ENCODE data around the gene CLPTM1L. TPM values are rescaled to one million over a fixed set of nuclear protein-coding genes. Genes with fewer than 3 reads are reported as not detected.

CLPTM1L gene
- total RNA-seq, 1 donor from 2014 or later, result 74.8 TPM

DNA sequence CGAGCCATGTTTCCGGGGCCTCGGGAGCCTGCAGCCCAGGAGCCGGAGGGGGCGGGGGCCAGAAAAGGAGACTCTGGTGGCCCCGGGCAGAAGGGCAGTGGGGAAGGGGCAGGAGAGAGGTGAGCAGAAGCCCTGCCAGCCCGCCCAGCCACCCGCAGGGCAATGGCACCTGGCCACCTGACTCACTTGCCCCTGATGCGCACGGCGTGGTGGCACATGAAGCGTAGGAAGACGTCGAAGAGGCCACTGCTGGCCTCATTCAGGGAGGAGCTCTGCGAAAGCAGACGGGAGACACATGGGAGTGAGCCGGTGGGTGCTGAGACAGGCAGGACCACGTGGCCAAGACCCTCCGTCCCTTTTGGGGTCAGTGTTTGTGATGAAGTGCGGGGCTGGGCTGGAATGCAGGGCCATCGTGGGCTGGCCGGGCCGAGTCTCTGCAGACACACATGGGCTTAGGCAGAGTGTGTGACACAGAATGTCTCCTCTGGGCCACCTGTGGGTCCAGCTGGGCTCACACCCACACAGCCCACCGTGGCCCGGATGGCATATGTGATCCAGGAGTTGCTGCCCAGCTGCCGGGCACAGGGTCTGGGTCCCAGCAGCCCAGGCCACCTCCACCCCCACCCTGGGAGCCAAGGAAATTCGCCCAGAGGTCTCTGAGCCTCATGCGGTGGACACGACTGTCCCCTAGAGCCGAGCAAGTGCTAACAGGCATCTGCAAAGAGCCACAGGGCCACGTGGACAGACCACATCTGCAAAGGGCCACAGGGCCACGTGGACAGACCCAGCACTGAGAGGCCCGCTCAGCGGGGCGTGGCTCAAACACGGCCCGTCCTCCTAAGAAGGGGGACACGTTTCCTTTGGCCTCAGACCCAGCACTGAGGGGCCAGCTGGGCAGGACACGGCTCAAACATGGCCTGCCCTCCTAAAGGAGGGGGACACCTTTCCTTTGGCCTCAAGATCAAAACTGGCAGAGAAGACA lies 73.7 kb downstream of the CLPTM1L start:
- no peaks in the 10 kb centered on the region for H3K36me3 Mint-ChIP-seq

DNA sequence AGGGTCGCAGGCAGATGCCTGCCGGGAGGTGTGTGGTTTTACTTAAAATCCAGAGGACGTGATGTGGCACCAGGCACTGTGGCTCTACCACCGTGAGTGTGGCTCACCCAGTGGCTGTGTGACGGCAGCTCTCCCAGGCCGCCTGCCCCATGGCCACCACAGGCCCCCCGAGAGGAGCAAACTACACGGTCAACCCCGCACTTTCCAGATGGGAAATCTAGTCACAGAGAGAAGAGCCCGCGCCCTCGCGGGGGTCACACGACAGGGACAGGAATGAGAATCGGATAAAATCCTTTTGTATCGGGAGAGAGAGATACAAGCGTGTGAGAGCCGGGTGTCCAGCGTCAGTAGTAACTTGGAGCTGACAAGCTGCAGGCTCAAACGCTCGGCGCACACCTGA lies 74.5 kb downstream of the CLPTM1L start:
- no peak overlapping the region for H3K27ac ChIP-seq
- H3K4me2 ChIP-seq, result no peak overlapping the region
- H4K20me1 ChIP-seq (ENCODE audit: low read depth), result no peaks in the 10 kb centered on the region
- no peaks in the 10 kb centered on the region for H3K9me3 ChIP-seq (ENCODE audit: low read depth)
- no peaks in the 10 kb centered on the region for H3K4me1 ChIP-seq
- Mint-ChIP-seq H3K36me3 (no peaks in the 10 kb centered on the region), H3K27me3 (ENCODE audit: insufficient read depth, low read depth) (peaks cover 3% of the 10 kb centered on the region), H3K9me3 (no peaks in the 10 kb centered on the region), H3K4me3 (no peak overlapping the region), H3K4me1 (no peaks in the 10 kb centered on the region), H3K27ac (no peak overlapping the region)
- DNase-seq (ENCODE audit: low spot score), result no peak
- no peak overlapping the region for H3K9ac ChIP-seq
- no peak overlapping the region for H3K4me3 ChIP-seq
- no peaks in the 10 kb centered on the region for H3F3A ChIP-seq (ENCODE audit: low read depth)
- H2AFZ ChIP-seq (replicated peaks), result no peak overlapping the region
- no peaks in the 10 kb centered on the region for H3K27me3 ChIP-seq
- no peaks in the 10 kb centered on the region for H3K79me2 ChIP-seq (ENCODE audit: low read depth)
- TF ChIP-seq, protein P1, sequence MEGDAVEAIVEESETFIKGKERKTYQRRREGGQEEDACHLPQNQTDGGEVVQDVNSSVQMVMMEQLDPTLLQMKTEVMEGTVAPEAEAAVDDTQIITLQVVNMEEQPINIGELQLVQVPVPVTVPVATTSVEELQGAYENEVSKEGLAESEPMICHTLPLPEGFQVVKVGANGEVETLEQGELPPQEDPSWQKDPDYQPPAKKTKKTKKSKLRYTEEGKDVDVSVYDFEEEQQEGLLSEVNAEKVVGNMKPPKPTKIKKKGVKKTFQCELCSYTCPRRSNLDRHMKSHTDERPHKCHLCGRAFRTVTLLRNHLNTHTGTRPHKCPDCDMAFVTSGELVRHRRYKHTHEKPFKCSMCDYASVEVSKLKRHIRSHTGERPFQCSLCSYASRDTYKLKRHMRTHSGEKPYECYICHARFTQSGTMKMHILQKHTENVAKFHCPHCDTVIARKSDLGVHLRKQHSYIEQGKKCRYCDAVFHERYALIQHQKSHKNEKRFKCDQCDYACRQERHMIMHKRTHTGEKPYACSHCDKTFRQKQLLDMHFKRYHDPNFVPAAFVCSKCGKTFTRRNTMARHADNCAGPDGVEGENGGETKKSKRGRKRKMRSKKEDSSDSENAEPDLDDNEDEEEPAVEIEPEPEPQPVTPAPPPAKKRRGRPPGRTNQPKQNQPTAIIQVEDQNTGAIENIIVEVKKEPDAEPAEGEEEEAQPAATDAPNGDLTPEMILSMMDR (IDR thresholded peaks at IDR 0.05), result no peak
- no peak for TF ChIP-seq EZH2phosphoT487 (IDR thresholded peaks at IDR 0.05)
- no peak for TF ChIP-seq EZH2 (IDR thresholded peaks at IDR 0.05)
- no peaks in the 10 kb centered on the region for H3K36me3 ChIP-seq

More for the DNA sequence above, 73.7 kb downstream of the CLPTM1L start:
- H3K4me3 ChIP-seq, result no peak overlapping the region
- H3K27me3 ChIP-seq, result no peaks in the 10 kb centered on the region
- no peaks in the 10 kb centered on the region for H3K9me3 ChIP-seq (ENCODE audit: low read depth)
- H3K4me3 Mint-ChIP-seq, result no peak overlapping the region
- H3K4me1 Mint-ChIP-seq, result no peaks in the 10 kb centered on the region
- no peaks in the 10 kb centered on the region for H3K9me3 Mint-ChIP-seq
- peak overlapping the region; percentile 53 for H3K27ac Mint-ChIP-seq
- no peak for DNase-seq (ENCODE audit: low spot score)
- H4K20me1 ChIP-seq (ENCODE audit: low read depth), result no peaks in the 10 kb centered on the region
- TF ChIP-seq, protein P1 (IDR thresholded peaks at IDR 0.05), result no peak
- no peak for TF ChIP-seq EZH2 (IDR thresholded peaks at IDR 0.05)
- TF ChIP-seq EZH2phosphoT487 (IDR thresholded peaks at IDR 0.05), result no peak
- H3K27me3 Mint-ChIP-seq (ENCODE audit: insufficient read depth, low read depth), result peaks cover 3% of the 10 kb centered on the region
- H3K79me2 ChIP-seq (ENCODE audit: low read depth), result no peaks in the 10 kb centered on the region
- H3K27ac ChIP-seq, result no peak overlapping the region
- no peaks in the 10 kb centered on the region for H3K36me3 ChIP-seq
- H2AFZ ChIP-seq (replicated peaks), result no peak overlapping the region
- no peak overlapping the region for H3K9ac ChIP-seq
- H3K4me2 ChIP-seq, result no peak overlapping the region
- H3K4me1 ChIP-seq, result no peaks in the 10 kb centered on the region
- H3F3A ChIP-seq (ENCODE audit: low read depth), result no peaks in the 10 kb centered on the region

DNA sequence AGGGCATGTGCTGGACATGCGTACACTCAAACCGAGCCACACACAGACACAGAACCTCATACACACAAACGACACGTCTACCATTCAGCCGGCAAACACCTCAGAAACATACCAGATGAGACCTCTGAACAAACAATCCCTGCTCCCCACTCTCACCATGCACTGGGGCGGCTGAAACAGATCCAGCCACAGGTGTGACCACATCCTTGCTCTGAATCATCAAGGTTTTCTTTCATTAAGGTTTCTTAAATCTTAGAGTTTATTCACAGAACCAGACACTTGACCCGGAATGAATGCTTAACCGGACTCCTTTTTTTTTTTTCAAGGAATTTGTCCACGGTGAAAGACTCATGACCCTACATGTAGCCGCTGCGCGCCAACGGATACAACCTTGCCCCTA lies 76.2 kb downstream of the CLPTM1L start:
- TF ChIP-seq, protein P1 (IDR thresholded peaks at IDR 0.05), result no peak
- no peak for TF ChIP-seq EZH2 (IDR thresholded peaks at IDR 0.05)
- no peak for TF ChIP-seq EZH2phosphoT487 (IDR thresholded peaks at IDR 0.05)
- Histone ChIP-seq H3K79me2 (ENCODE audit: low read depth) (no peaks in the 10 kb centered on the region), H3K4me1 (no peaks in the 10 kb centered on the region), H3K4me3 (no peak overlapping the region), H3K36me3 (no peaks in the 10 kb centered on the region), H4K20me1 (ENCODE audit: low read depth) (no peaks in the 10 kb centered on the region), H3F3A (ENCODE audit: low read depth) (no peaks in the 10 kb centered on the region), H3K27me3 (no peaks in the 10 kb centered on the region), H3K9me3 (ENCODE audit: low read depth) (no peaks in the 10 kb centered on the region), H2AFZ (replicated peaks) (no peak overlapping the region), H3K27ac (no peak overlapping the region), H3K9ac (no peak overlapping the region), H3K4me2 (no peak overlapping the region)
- H3K27ac Mint-ChIP-seq, result peak overlapping the region; percentile 53
- no peak for DNase-seq (ENCODE audit: low spot score)
- H3K4me1 Mint-ChIP-seq, result no peaks in the 10 kb centered on the region
- no peaks in the 10 kb centered on the region for H3K9me3 Mint-ChIP-seq
- no peak overlapping the region for H3K4me3 Mint-ChIP-seq
- peaks cover 3% of the 10 kb centered on the region for H3K27me3 Mint-ChIP-seq (ENCODE audit: insufficient read depth, low read depth)
- H3K36me3 Mint-ChIP-seq, result no peaks in the 10 kb centered on the region

Measured in neural progenitor cell (in vitro differentiated cells).